Peyer's patch (tissue), 4 donors: ENCODE measurements around the gene GUCA1A.

Source experiments
- CTCF ChIP-seq, 6 experiments: fragments of 450-650 bp in 4 of 6; fragments of 200-600 bp in 2 of 6; sonication (generic) in 1 of 6; IDR thresholded peaks; one replicate each; pipeline ENCODE4 v1.5.1; 2017 to 2019; ENCODE audit warnings: antibody characterized with exemption in 6 of 6, mild to moderate bottlenecking in 3 of 6, moderate library complexity in 1 of 6
- POLR2A ChIP-seq, 2 donors: fragments of 450-650 bp; IDR thresholded peaks; one replicate each; pipeline ENCODE4 v1.5.1; 2017; ENCODE audit warnings: antibody characterized with exemption in 2 of 2, mild to moderate bottlenecking in 2 of 2, moderate library complexity in 2 of 2

- TF ChIP-seq CTCF (IDR thresholded peaks at IDR 0.05) (no peak), POLR2A (IDR thresholded peaks at IDR 0.05) (no peak)
Measured at GRCh38 chr6:42158631-42159030, 14.5 kb upstream of the GUCA1A start.
